Gastroesophageal sphincter (tissue), 4 donors: ENCODE measurements around the gene HOXC10. TPM values are rescaled to one million over a fixed set of nuclear protein-coding genes. Genes with fewer than 3 reads are reported as not detected.

ENCODE experiments used
- ATAC-seq: fragments of 150-250 bp; one replicate; pipeline ENCODE4 v1.9.1; 2016; ENCODE audit warnings: mild to moderate bottlenecking, moderate library complexity
- H3K27ac ChIP-seq, 4 donors: fragments of 200-600 bp; sonication (generic) in 3 of 4; 1 replicate in 3 of 4; 2 replicates in 1 of 4; pipeline ENCODE4 v1.5.1; 2016 to 2019
- H3K27me3 ChIP-seq: fragments of 200-600 bp; sonication (generic); one replicate; pipeline ENCODE4 v1.5.1; 2019
- H3K36me3 ChIP-seq, 2 donors: fragments of 200-600 bp; sonication (generic); one replicate each; pipeline ENCODE4 v1.5.1; 2019; ENCODE audit warnings: control low read depth in 1 of 2
- H3K4me1 ChIP-seq, 3 donors: fragments of 200-600 bp; sonication (generic); 1 replicate in 2 of 3; 2 replicates in 1 of 3; pipeline ENCODE4 v1.5.1; 2016 to 2019; ENCODE audit warnings: control low read depth in 2 of 3
- H3K4me3 ChIP-seq, 2 donors: fragments of 200-600 bp; sonication (generic); one replicate each; pipeline ENCODE4 v1.5.1; 2019; ENCODE audit warnings: mild to moderate bottlenecking in 1 of 2, moderate library complexity in 1 of 2
- H3K9me3 ChIP-seq, 3 donors: fragments of 200-600 bp; sonication (generic); one replicate each; pipeline ENCODE4 v1.5.1; 2017 to 2019; ENCODE audit warnings: control low read depth in 2 of 3
- CTCF ChIP-seq, 4 experiments: fragments of 200-600 bp in 2 of 4; fragments of 450-650 bp in 2 of 4; sonication (generic) in 1 of 4; IDR thresholded peaks; one replicate each; pipeline ENCODE4 v1.5.1; 2017 to 2019; ENCODE audit warnings: antibody characterized with exemption in 4 of 4, mild to moderate bottlenecking in 2 of 4, moderate library complexity in 2 of 4
- EP300 ChIP-seq: sonication (generic); formaldehyde crosslinking; IDR thresholded peaks from one replicate; pipeline ENCODE4 v1.6.1; 2017; ENCODE audit warnings: antibody characterized with exemption, mild to moderate bottlenecking
- POLR2A ChIP-seq, 2 donors: fragments of 450-650 bp; IDR thresholded peaks; one replicate each; pipeline ENCODE4 v1.6.1; 2017; ENCODE audit warnings: antibody characterized with exemption in 2 of 2, mild to moderate bottlenecking in 2 of 2, moderate library complexity in 1 of 2
- POLR2AphosphoS5 ChIP-seq: sonication (generic); formaldehyde crosslinking; IDR thresholded peaks from one replicate; pipeline ENCODE4 v1.6.1; 2017; ENCODE audit warnings: antibody characterized with exemption
- WGBS, 2 donors: methylation state at CpG; one replicate each; pipeline ENCODE4 v1.1.5; 2018; ENCODE audit warnings: low coverage in 1 of 2; 5-methylcytosine and 5-hydroxymethylcytosine counted together
- total RNA-seq, 4 donors: library from RNA; depleted of rRNA; stranded (reverse); fragments of >200 nt; gene quantifications; one replicate each; pipeline ENCODE4 v1.1.0, GENCODE V29; 2016

HOXC10 gene
- total RNA-seq, 4 donors from 2014 or later = not detected

- Histone ChIP-seq H3K27ac (no peak overlapping the region), H3K36me3 (no peaks in the 10 kb centered on the region), H3K9me3 (no peaks in the 10 kb centered on the region), H3K4me1 (peaks cover 0 to 39% (median 12%) of the 10 kb centered on the region in 3 donors), H3K27me3 (peaks cover 100% of the 10 kb centered on the region), H3K4me3 (no peak overlapping the region)
- ATAC-seq = no peak
- no peak for TF ChIP-seq EP300
- TF ChIP-seq CTCF (IDR thresholded peaks at IDR 0.05) = no peak
- TF ChIP-seq POLR2A (IDR thresholded peaks at IDR 0.05) = no peak
- no peak for TF ChIP-seq POLR2AphosphoS5
- WGBS, 2 donors = 8 to 10% methylated on average over 1 to 2 of the region's 2 CpGs
These were observed 20.6 kb upstream of the HOXC10 start for GRCh38 chr12:53964315-53964713.

- H3K27me3 ChIP-seq = peaks cover 100% of the 10 kb centered on the region
- H3K27ac ChIP-seq = no peak overlapping the region
- H3K36me3 ChIP-seq = no peaks in the 10 kb centered on the region
- WGBS, 2 donors = 4 to 5% methylated on average over 13 to 18 of the region's 18 CpGs
- H3K4me1 ChIP-seq = peaks cover 0 to 37% (median 12%) of the 10 kb centered on the region in 3 donors
- H3K4me3 ChIP-seq = no peak overlapping the region
- TF ChIP-seq EP300 = no peak
- no peak for TF ChIP-seq POLR2AphosphoS5
- no peak for TF ChIP-seq CTCF (IDR thresholded peaks at IDR 0.05)
- no peak for TF ChIP-seq POLR2A (IDR thresholded peaks at IDR 0.05)
- H3K9me3 ChIP-seq = no peaks in the 10 kb centered on the region
- ATAC-seq = no peak
These were observed 19.5 kb upstream of the HOXC10 start for GRCh38 chr12:53965281-53966084.

GRCh38 chr12:53966085-53966384 is 18.9 kb upstream of the HOXC10 start:
- H3K36me3 ChIP-seq = no peaks in the 10 kb centered on the region
- WGBS, 2 donors = 0 to 6% methylated on average over 1 to 14 of the region's 15 CpGs
- peaks cover 0 to 32% (median 8%) of the 10 kb centered on the region in 3 donors for H3K4me1 ChIP-seq
- no peaks in the 10 kb centered on the region for H3K9me3 ChIP-seq
- ATAC-seq = no peak
- no peak overlapping the region for H3K4me3 ChIP-seq
- TF ChIP-seq CTCF (IDR thresholded peaks at IDR 0.05) (no peak), EP300 (no peak), POLR2A (IDR thresholded peaks at IDR 0.05) (no peak), POLR2AphosphoS5 (no peak)
- peaks cover 100% of the 10 kb centered on the region for H3K27me3 ChIP-seq
- no peak overlapping the region for H3K27ac ChIP-seq

GRCh38 chr12:53966385-53967133 is 18.4 kb upstream of the HOXC10 start:
- Histone ChIP-seq H3K27ac (no peak overlapping the region), H3K9me3 (no peaks in the 10 kb centered on the region), H3K36me3 (no peaks in the 10 kb centered on the region), H3K27me3 (peaks cover 100% of the 10 kb centered on the region), H3K4me1 (peaks cover 0 to 26% (median 5%) of the 10 kb centered on the region in 3 donors), H3K4me3 (no peak overlapping the region)
- WGBS, 2 donors = 12 to 20% methylated on average over 13 to 14 of the region's 36 CpGs
- TF ChIP-seq EP300 (no peak), POLR2A (IDR thresholded peaks at IDR 0.05) (no peak), POLR2AphosphoS5 (no peak), CTCF (IDR thresholded peaks at IDR 0.05) (no peak)
- no peak for ATAC-seq
